Bronchial epithelial cell (primary cell): Measurements from ENCODE around the gene ABCF1. TPM values are rescaled to one million over a fixed set of nuclear protein-coding genes. Genes with fewer than 3 reads are reported as not detected.

Experiments used
- DNase-seq: peaks from one replicate; pipeline ENCODE4 v3.0.0-alpha.2; 2010; ENCODE audit warnings: low read depth
- FAIRE-seq: peaks from 2 replicates; lab custom pipeline; 2011; peaks lifted over from hg19 to GRCh38; lab: Jason Lieb, UNC
- H3K27me3 ChIP-seq: 2 replicates; pipeline ENCODE4 v1.5.1; 2011; ENCODE audit warnings: low read length; ENCODE audit not compliant: control insufficient read depth, insufficient read depth
- H3K36me3 ChIP-seq: 2 replicates; pipeline ENCODE4 v1.5.1; 2011; ENCODE audit warnings: low read length; ENCODE audit not compliant: control insufficient read depth, insufficient read depth
- H3K4me3 ChIP-seq: 2 replicates; pipeline ENCODE4 v1.5.1; 2011; ENCODE audit warnings: mild to moderate bottlenecking, low read depth, low read length, control low read depth
- total RNA-seq: library from RNA; depleted of rRNA; stranded (reverse); fragments of >200 nt; gene quantifications from 2 replicates; pipeline ENCODE4 v1.2.1, GENCODE V29; 2014
- TF ChIP-seq, protein P1 (sequence below): IDR thresholded peaks from 2 replicates; pipeline ENCODE4 v1.5.1; 2011; ENCODE audit warnings: mild to moderate bottlenecking, moderate library complexity, low read length, control low read depth, inconsistent platforms; ENCODE audit not compliant: insufficient read depth, severe bottlenecking

The ABCF1 gene
- total RNA-seq, 1 donor from 2014 or later, result 31.9 TPM

DNA sequence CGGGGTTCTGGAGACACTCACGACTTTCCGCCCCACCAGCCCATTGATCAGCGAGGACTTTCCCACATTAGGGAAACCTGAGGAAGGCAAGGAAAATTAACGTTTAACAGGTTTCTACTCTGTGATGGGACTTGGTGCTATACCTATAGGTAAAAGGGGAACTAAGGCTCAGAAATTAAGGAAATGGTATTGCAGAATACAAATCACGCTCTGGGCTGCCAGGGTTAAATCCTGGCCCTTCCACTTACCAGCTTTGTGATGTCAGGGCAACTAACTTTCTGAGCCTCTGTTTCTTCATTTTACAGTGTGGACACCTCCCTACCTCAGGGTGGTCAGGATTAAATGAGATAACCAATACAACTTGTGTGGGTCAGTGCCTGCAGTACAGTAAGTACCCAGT lies 23.8 kb upstream of the ABCF1 start:
- TF ChIP-seq, protein P1, sequence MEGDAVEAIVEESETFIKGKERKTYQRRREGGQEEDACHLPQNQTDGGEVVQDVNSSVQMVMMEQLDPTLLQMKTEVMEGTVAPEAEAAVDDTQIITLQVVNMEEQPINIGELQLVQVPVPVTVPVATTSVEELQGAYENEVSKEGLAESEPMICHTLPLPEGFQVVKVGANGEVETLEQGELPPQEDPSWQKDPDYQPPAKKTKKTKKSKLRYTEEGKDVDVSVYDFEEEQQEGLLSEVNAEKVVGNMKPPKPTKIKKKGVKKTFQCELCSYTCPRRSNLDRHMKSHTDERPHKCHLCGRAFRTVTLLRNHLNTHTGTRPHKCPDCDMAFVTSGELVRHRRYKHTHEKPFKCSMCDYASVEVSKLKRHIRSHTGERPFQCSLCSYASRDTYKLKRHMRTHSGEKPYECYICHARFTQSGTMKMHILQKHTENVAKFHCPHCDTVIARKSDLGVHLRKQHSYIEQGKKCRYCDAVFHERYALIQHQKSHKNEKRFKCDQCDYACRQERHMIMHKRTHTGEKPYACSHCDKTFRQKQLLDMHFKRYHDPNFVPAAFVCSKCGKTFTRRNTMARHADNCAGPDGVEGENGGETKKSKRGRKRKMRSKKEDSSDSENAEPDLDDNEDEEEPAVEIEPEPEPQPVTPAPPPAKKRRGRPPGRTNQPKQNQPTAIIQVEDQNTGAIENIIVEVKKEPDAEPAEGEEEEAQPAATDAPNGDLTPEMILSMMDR, result no peak
- FAIRE-seq, result no peak

DNA sequence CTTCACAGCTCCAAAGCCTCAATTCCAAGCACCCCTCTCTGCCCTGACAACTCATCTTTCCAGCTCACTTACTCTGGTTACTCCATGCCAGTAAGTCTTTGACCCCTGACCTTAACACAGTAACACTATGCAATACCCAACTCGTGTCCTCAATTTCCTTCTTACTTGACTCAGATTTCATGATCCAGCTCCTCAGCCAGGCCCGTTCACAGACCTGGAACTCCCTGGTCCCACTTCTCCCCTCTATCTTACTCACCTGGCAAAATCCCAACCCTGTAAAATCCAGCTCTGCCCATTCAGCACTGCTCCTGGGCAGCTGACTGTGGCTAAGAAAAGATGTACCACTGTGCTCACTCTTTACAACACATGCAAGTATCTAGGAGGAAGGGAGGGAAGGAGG lies 22.9 kb upstream of the ABCF1 start:
- FAIRE-seq (no peak), DNase-seq (no peak)
- H3K36me3 ChIP-seq, result peaks cover 13% of the 10 kb centered on the region
- H3K4me3 ChIP-seq, result no peak overlapping the region
- H3K27me3 ChIP-seq, result no peaks in the 10 kb centered on the region
- TF ChIP-seq, protein P1, result no peak

More for the DNA sequence above, 23.8 kb upstream of the ABCF1 start:
- DNase-seq, result no peak
- Histone ChIP-seq H3K36me3 (peaks cover 7% of the 10 kb centered on the region), H3K4me3 (no peak overlapping the region), H3K27me3 (no peaks in the 10 kb centered on the region)

DNA sequence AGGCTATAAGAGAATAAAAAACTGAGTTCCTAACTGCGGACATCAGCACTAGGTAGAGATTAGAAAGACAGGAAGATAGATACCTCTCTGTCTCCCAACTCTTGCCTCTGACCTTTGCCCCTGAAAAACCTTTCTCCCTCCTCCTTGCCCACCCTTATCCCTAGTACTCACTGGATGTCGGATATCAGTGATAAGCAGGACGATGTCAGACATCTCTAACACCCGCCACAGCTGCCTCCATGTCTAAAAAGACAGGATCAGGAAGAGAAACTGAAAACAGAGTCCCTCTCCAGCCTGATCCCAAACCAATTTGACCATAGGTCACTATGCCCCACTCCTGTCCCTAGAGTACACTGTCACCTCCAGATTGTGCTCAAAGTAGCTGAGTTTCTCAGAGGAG lies 16.8 kb upstream of the ABCF1 start:
- TF ChIP-seq, protein P1, result no peak
- Histone ChIP-seq H3K27me3 (no peaks in the 10 kb centered on the region), H3K36me3 (peaks cover 16% of the 10 kb centered on the region), H3K4me3 (no peak overlapping the region)
- no peak for FAIRE-seq
- DNase-seq, result no peak

DNA sequence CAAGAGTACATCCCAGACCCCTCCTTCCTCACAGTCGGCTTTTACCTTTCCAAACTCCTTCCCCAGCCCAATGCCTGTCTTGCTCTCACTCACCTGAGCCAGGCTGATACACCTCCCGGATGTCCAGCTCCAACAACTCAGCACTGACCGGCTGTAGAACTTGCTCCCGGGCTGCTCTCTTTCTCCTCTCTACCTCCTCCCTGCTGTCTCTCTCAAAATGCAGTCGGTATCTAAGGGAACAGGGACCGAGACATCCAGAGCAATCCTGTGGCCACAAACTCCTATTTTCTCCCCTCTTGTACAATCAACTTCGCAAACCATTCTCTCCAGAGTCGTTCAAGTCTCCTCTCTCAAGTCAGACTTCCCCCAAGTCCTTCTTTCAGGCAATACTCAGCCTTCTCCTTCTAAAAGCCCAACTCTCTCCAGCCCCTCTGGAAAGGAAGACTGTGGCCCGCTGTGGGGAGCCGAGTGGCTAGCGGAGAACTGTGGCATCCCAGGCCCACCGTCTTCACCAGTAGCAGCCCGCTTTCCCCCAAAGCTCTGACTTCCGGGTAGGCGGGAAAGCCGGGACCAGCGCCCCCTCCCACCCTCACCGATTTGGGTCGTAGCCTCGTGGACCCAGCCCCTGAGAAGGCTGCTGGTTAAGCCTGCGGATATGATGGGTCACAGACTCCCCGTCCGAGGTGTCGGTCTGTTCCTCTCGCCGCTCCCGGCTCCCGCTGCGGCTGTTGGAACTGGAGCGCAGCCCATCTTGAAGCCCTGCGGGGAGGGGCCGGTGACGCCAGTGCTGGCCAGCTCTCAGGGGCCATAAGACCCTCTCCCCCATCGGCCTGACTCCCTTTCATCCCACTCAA lies 16.1 kb upstream of the ABCF1 start:
- Histone ChIP-seq H3K4me3 (peak overlapping the region; percentile 95), H3K36me3 (peaks cover 16% of the 10 kb centered on the region), H3K27me3 (no peaks in the 10 kb centered on the region)
- FAIRE-seq (no peak), DNase-seq (no peak)
- TF ChIP-seq, protein P1, result no peak

DNA sequence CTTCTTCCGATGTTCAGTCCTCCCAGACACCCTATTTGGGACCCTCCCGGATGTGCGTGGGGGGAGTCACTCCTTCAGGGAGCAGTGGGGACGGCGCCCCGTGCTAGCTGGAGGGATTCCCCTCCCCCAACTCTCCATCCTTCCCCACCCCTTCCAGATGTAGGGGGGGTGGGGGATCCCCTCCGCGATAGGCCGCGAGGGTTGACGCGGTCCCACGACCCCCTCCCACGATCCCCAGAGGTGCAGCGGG lies 15.5 kb upstream of the ABCF1 start:
- Histone ChIP-seq H3K36me3 (peaks cover 16% of the 10 kb centered on the region), H3K27me3 (no peaks in the 10 kb centered on the region), H3K4me3 (peak overlapping the region; percentile 95)
- FAIRE-seq (no peak), DNase-seq (no peak)
- TF ChIP-seq, protein P1, result no peak
